ENCODE results near the gene SNRNP200.
A peak's percentile ranks its signal among the peaks of the same experiment; 100 is the strongest.

Gene SNRNP200

DNA sequence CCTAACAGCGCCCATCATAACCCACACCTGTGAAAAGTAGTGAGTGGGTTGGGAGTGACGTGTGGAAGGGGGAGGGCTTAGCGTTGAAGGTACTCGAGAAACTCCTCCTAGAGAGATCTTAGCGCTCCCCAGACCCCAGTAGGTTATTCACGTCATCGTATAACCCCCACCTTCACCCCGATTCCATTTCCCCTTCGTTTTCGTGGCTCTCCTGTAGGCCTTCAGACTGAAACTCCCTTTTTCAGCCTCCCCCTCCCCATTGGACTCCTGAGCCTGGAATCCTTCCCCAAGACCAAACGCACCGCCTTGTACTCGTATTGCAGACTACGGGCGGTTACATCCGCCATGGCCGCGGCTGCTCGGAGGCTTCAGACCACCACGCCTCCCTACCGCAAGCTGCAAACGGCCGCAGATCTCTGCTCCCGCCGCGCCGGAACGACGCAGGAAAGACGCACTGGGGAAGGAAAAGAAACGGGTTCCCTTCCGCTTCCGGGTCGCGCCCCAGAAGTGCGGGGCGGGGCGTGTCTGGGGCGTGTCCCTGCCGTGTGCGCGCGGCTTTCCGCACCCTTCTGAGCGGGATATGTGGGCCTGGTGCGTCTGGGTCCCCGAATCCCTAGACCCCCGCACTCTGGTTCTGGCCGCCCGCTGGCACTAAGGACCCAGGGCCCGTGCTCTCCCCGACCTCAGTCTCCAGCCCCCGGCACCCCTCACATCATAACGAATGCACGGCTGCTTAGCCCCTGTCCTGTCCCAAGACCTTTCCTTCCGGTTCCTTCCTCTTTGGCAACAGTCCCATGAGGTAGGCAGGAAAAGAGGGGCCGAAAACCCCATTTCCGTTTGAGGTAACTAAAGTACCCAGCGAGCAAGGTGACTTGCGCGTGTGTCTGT is at the start of gene SNRNP200:
Gene SNRNP200 (minus strand): TSS at position 456 of the 888 bp plus-strand sequence. CDS start 109 bp downstream, at position 347.
- peak; percentile 77 to 87 for DNase-seq (ENCODE audit: low read depth in 1 of 2, low spot score in 1 of 2)

GRCh38 chr2:96354492-96354891 is 49.1 kb upstream of the SNRNP200 start:
- DNase-seq (ENCODE audit: low read depth in 1 of 2, low spot score in 1 of 2) = no peak

- no peak for DNase-seq (ENCODE audit: low read depth in 1 of 2, low spot score in 1 of 2)
Measured at GRCh38 chr2:96353606-96354101, 48.3 kb upstream of the SNRNP200 start.

- DNase-seq (ENCODE audit: low read depth in 1 of 2, low spot score in 1 of 2) = no peak
Measured at GRCh38 chr2:96353032-96353561, 47.8 kb upstream of the SNRNP200 start.

GRCh38 chr2:96347395-96347794 is 42.0 kb upstream of the SNRNP200 start:
- no peak for DNase-seq (ENCODE audit: low read depth in 1 of 2, low spot score in 1 of 2)

DNA sequence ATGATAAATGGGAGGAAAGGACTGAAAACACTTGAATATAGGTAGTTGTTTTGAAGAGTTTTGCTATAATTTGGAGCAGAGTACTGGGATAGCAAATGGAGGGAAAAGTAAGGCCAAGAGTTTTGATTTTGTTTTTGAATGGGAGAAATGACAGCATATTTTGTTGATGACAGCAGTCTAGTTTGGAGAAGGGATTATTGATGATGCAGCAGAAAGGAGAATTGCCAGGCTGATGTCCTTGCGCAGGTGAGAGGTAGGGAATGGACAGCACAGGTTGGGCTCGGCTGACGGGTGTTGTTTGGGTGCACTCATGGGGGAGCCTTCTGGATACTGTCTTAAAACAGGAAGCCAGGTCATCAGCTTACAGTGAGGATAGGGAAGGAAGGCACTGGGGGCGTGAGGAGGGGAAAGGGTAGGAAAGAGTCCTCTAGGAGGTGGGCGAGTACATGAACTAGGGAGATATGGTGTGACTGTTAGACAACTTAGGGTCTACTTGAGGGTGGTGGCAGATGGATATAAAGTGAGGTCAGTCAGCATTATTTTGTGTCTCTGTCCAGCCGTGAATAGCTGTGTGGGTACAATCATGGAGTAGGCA is 40.6 kb upstream of the SNRNP200 start:
- no peak for DNase-seq (ENCODE audit: low read depth in 1 of 2, low spot score in 1 of 2)

DNA sequence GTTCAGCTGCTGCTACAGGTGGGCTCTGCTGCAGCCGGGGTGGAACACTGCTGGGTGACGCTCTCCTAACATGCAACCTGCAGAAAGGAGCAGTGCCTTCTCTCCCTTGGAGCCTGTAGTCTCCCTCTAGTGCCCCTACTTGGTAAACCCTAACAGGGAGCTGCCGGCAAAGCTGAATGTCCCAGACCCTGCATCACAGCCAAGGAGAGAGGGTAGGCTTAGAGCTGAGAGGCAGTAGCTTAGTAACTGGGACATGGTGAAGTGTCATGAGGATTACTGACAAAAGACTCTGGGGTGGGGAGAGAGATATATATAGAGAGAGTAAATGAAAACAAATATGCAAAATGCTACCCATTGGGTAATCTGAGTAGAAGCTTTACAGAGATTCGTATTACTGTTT is 40.1 kb upstream of the SNRNP200 start:
- DNase-seq (ENCODE audit: low read depth in 1 of 2, low spot score in 1 of 2) = no peak

DNA sequence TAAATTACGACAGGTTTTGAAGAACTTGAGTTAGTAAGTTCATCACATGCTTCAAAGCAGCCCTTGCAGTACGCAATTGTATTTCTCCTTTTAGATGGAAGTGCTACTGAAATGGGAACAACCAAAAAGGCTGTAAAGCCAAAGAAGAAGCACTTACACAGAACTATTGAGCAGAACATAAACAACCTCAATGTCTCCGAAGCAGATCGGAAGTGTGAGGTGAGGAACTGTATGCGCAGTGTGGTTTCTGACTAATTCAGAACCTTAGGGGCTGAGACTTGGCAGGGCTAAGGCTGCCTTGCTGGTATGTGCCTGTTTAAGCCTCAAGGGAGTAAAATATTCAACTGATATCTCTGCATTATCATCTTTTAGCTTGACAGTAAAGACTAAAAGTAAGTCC is 38.7 kb upstream of the SNRNP200 start:
- DNase-seq (ENCODE audit: low read depth in 1 of 2, low spot score in 1 of 2) = no peak

GRCh38 chr2:96342085-96342484 is 36.7 kb upstream of the SNRNP200 start:
- no peak for DNase-seq (ENCODE audit: low read depth in 1 of 2, low spot score in 1 of 2)

DNA sequence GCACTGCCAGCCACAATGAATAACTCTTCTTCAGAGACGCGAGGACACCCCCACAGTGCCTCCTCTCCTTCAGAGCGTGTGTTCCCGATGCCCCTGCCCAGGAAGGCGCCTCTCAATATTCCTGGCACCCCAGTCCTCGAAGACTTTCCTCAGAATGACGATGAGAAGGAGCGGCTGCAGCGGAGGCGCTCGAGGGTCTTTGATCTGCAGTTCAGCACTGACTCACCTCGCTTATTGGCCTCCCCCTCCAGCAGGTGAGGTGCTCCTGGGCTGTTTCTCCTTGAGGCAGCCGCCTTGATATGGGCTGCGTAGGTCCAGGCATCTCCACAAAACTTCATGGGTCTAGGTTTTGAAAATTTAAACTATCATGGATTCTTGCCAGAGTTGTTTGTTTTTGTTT is 36.3 kb upstream of the SNRNP200 start:
- DNase-seq (ENCODE audit: low read depth in 1 of 2, low spot score in 1 of 2) = no peak

DNA sequence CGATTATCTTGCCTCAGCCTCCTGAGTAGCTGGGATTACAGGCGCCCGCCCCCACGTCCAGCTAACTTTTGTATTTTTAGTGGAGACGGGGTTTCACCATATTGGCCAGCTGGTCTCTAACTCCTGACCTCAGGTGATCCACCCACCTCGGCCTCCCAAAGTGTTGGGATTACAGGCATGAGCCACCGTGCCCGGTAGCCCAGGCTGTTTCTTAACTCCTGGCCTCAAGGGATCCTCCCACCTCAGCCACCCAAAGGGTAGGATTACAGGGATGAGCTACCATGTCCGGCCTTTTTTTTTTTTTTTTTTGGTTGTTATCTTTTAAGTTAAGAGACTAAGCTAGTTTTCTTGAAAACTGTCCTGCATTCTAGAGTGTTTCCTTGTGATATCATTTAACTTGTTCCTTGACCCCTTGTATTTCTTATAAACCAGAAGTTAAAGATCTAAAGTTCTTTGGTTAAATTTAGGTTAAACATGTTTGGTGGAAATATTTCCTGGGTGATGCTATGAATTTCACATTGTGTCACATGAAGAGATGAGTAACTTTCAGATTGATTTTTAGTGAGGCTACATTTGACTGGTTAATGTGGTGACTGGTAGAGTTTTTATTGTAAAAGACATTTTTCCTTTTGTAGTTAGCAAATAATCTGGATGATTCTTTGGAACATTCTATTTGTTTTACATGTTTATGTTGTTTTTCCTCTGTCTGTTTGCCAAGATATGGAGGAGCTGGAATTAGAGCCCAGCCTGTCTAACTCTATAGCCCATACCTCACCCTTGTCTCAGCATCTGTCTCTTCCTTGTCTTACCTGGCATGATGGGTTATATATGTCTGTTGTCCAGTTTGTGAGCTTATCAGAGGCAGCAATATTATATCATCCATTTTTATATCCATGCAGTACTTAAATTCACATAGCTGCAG is 35.4 kb upstream of the SNRNP200 start:
- no peak for DNase-seq (ENCODE audit: low read depth in 1 of 2, low spot score in 1 of 2)

DNA sequence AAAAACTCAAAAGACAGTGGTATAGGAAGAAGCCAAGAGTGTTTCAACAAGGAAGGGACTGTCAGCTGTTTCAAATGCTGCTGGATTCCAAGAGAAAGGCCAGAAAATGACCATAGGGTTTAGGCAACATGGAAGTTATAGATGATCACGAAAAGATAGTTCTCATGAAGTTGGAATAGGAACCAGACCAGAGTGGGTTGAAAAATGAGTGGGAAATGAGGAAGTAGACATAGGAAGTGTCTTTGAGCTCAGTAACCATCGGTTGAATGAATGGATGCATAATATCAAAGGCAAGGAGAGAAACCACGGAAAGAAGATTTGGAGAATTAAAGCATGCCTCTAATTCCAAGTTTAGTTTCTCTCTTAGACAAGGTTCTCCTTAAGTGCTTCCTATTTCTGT is 31.5 kb upstream of the SNRNP200 start:
- no peak for DNase-seq (ENCODE audit: low read depth in 1 of 2, low spot score in 1 of 2)

- DNase-seq (ENCODE audit: low read depth in 1 of 2, low spot score in 1 of 2) = no peak
Measured at GRCh38 chr2:96336104-96336775, 30.9 kb upstream of the SNRNP200 start.

DNA sequence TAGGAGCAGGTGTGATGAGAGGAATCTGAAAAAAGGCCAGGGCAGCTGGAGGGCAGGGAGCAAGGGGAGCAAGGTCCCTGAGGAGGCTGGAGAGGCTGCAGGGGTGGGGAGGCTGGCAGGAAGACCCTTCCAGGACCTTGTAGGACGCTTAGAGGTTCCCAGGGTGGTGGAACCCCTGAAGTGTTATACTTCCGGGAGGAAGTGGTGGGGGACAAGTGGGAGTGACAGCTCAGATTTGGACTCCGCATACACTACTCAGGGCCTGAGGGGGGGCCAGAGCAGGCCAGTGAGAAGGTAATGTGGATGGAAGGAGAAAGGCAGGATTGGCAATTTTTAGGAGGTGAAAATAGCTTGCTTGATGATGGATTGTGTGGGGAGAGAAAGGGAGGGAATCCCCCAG is 28.4 kb upstream of the SNRNP200 start:
- DNase-seq (ENCODE audit: low read depth in 1 of 2, low spot score in 1 of 2) = no peak

DNA sequence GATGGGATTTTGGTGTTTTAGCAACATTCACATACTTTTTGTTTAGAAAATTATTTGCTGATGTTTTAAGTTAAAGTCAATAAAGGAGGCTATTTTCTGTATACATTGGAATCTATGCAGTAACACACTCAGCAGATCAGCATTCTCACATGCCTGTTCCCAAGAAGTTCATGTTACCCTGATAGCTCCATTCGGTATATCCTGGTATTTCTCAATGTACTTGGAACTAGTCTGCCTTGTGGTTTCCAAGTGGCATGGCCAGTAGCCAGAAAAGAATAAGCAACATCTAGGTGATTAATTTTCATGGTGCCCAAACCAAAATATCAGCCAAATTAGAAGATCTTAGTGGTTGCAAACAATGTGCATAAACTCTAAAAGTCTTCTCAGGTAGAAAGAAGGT is 25.1 kb upstream of the SNRNP200 start:
- no peak for DNase-seq (ENCODE audit: low read depth in 1 of 2, low spot score in 1 of 2)

- DNase-seq (ENCODE audit: low read depth in 1 of 2, low spot score in 1 of 2) = no peak
Measured at GRCh38 chr2:96329874-96330273, 24.5 kb upstream of the SNRNP200 start.

GRCh38 chr2:96329456-96329855 is 24.1 kb upstream of the SNRNP200 start:
- no peak for DNase-seq (ENCODE audit: low read depth in 1 of 2, low spot score in 1 of 2)

DNA sequence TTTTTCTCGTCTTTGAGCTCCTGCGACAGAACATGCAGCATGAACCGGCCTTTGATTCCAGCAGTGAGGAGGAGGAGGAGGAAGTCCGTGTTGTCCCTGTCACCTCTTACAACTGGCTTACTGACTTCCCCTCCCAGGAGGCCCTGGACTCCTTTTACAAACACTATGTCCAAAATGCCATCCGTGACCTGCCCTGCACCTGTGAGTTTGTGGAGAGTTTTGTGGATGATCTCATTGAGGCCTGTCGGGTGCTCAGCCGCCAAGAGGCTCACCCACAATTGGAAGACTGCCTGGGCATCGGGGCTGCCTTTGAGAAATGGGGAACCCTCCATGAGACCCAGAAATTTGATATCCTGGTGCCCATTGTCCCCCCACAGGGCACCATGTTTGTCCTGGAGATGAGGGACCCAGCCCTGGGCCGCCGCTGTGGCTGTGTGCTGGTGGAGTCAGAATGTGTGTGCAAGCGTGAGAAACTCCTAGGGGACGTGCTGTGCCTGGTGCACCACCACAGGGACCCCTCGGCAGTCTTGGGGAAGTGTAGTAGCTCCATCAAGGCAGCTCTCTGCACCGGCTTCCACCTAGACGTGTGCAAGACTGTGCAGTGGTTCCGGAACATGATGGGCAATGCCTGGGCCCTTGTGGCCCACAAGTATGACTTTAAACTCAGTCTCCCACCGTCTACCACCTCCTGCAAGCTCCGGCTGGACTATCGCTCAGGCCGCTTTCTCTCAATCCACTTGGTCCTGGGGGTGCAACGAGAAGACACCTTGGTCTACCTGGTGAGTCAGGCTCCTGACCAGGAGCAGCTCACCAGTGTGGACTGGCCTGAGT is 21.9 kb upstream of the SNRNP200 start:
- DNase-seq (ENCODE audit: low read depth in 1 of 2, low spot score in 1 of 2) = no peak

GRCh38 chr2:96326564-96326963 is 21.2 kb upstream of the SNRNP200 start:
- DNase-seq (ENCODE audit: low read depth in 1 of 2, low spot score in 1 of 2) = no peak

DNA sequence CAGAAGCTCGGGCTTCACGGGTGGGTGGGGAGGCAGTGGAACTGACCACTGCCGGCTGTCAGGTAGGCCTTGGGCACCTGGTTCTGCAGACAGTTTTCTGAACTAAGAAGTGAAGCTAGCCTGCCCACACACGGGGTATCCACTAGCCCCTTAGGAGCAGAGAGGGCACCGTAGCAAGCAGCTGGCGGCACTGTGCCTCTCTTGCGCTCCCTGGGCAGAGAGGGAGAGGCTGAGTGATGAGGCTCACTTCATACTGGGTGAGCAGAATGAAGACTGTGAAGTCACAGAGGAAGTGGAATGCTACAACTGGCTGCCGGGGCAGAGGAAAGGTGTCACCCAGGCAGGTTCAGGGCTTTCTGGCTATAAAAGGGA is 20.5 kb upstream of the SNRNP200 start:
- peak in 1 of 2 donors; percentile 16 for DNase-seq (ENCODE audit: low read depth in 1 of 2, low spot score in 1 of 2)
